Uterus (tissue), 2 donors: ENCODE data around the gene LBP.

Experiments used
- CTCF ChIP-seq, 4 experiments: fragments of 200-600 bp in 2 of 4; fragments of 450-650 bp in 2 of 4; sonication (generic) in 2 of 4; IDR thresholded peaks; one replicate each; pipeline ENCODE4 v1.5.1; 2016 to 2019; ENCODE audit warnings: antibody characterized with exemption in 4 of 4, mild to moderate bottlenecking in 2 of 4, moderate library complexity in 1 of 4
- POLR2A ChIP-seq, 2 donors: fragments of 450-650 bp; IDR thresholded peaks; one replicate each; pipeline ENCODE4 v1.6.1; 2016; ENCODE audit warnings: antibody characterized with exemption in 2 of 2, mild to moderate bottlenecking in 1 of 2, moderate library complexity in 1 of 2

- no peak for TF ChIP-seq CTCF (IDR thresholded peaks at IDR 0.05)
- no peak for TF ChIP-seq POLR2A (IDR thresholded peaks at IDR 0.05)
These were observed 7.3 kb upstream of the LBP start for GRCh38 chr20:38338849-38339520.
